OCI-LY1 (cell line): ENCODE measurements around the gene TBC1D5.

ENCODE experiments used
- H2AFZ ChIP-seq: fragments of 200-600 bp; sonication (generic), shearing (Covaris generic); 2 replicates; pipeline ENCODE4 v1.6.0; 2014; ENCODE audit warnings: antibody characterized with exemption, mild to moderate bottlenecking, low read length
- H3F3A ChIP-seq: fragments of 200-600 bp; sonication (generic), shearing (Covaris generic); 2 replicates; pipeline ENCODE4 v1.6.0; 2014; ENCODE audit warnings: mild to moderate bottlenecking, antibody characterized with exemption, low read length, moderate library complexity; ENCODE audit not compliant: insufficient read depth
- H3K27ac ChIP-seq: fragments of 200-600 bp; sonication (generic); 2 replicates; pipeline ENCODE4 v1.5.1; 2014; ENCODE audit warnings: low read length, mixed run types, mild to moderate bottlenecking, low read depth; ENCODE audit not compliant: poor library complexity, severe bottlenecking
- H3K27me3 ChIP-seq: fragments of 200-600 bp; sonication (generic); 2 replicates; pipeline ENCODE4 v1.6.0; 2014; ENCODE audit warnings: antibody characterized with exemption, mild to moderate bottlenecking, low read length, moderate library complexity; ENCODE audit not compliant: insufficient read depth
- H3K36me3 ChIP-seq: fragments of 200-600 bp; sonication (generic); 2 replicates; pipeline ENCODE4 v1.6.1; 2014; ENCODE audit warnings: mild to moderate bottlenecking, antibody characterized with exemption, low read length, moderate library complexity, mixed read lengths; ENCODE audit not compliant: insufficient read depth
- H3K4me1 ChIP-seq: fragments of 200-600 bp; sonication (generic); 2 replicates; pipeline ENCODE4 v1.5.1; 2014; ENCODE audit warnings: mild to moderate bottlenecking, low read length, moderate library complexity; ENCODE audit not compliant: insufficient read depth, severe bottlenecking
- H3K4me2 ChIP-seq: fragments of 200-600 bp; sonication (generic), shearing (Covaris generic); 2 replicates; pipeline ENCODE4 v1.6.1; 2014; ENCODE audit warnings: low read length
- H3K4me3 ChIP-seq: fragments of 200-600 bp; sonication (generic); 2 replicates; pipeline ENCODE4 v1.5.1; 2014; ENCODE audit warnings: low read length, low read depth, mild to moderate bottlenecking, mixed read lengths; ENCODE audit not compliant: poor library complexity, severe bottlenecking
- H3K79me2 ChIP-seq: fragments of 200-600 bp; shearing (Covaris generic); 2 replicates; pipeline ENCODE4 v1.6.1; 2016; ENCODE audit warnings: mixed run types, low read length, mixed read lengths; ENCODE audit not compliant: insufficient read depth
- H3K9ac ChIP-seq: fragments of 200-600 bp; sonication (generic), shearing (Covaris generic); 2 replicates; pipeline ENCODE4 v1.6.1; 2014; ENCODE audit warnings: mild to moderate bottlenecking, low read length, mixed read lengths
- H3K9me2 ChIP-seq: fragments of 200-600 bp; sonication (generic), shearing (Covaris generic); 2 replicates; pipeline ENCODE4 v1.6.1; 2014; ENCODE audit warnings: low read depth, mild to moderate bottlenecking, low read length, mixed read lengths
- H3K9me3 ChIP-seq: fragments of 200-600 bp; shearing (Covaris generic); 2 replicates; pipeline ENCODE4 v1.6.1; 2014; ENCODE audit warnings: low read length, mixed read lengths
- H4K20me1 ChIP-seq: fragments of 200-600 bp; sonication (generic), shearing (Covaris generic); 2 replicates; pipeline ENCODE4 v1.6.0; 2016; ENCODE audit warnings: mild to moderate bottlenecking, low read length; ENCODE audit not compliant: insufficient read depth
- CTCF ChIP-seq: fragments of 200-600 bp; sonication (generic), shearing (Covaris generic); IDR thresholded peaks from 2 replicates; pipeline ENCODE4 v1.5.1; 2017; ENCODE audit warnings: mild to moderate bottlenecking, antibody characterized with exemption, low read length, moderate library complexity, mixed read lengths
- EZH2 ChIP-seq: fragments of 200-600 bp; sonication (generic), shearing (Covaris generic); IDR thresholded peaks from 2 replicates; pipeline ENCODE4 v1.8.0; 2017; ENCODE audit warnings: borderline replicate concordance, mixed run types, mild to moderate bottlenecking, antibody characterized with exemption, low read length, moderate library complexity, mixed read lengths

Gene TBC1D5

GRCh38 chr3:17135696-17136095 lies 606.7 kb downstream of the TBC1D5 start:
- Histone ChIP-seq H3K79me2 (no peaks in the 10 kb centered on the region), H3K9ac (no peak overlapping the region), H3K27ac (no peak overlapping the region), H2AFZ (no peak overlapping the region), H4K20me1 (no peaks in the 10 kb centered on the region), H3K9me3 (no peaks in the 10 kb centered on the region), H3K36me3 (no peaks in the 10 kb centered on the region), H3K4me3 (no peak overlapping the region), H3F3A (no peaks in the 10 kb centered on the region), H3K4me2 (no peak overlapping the region), H3K4me1 (peaks cover 20% of the 10 kb centered on the region), H3K9me2 (no peaks in the 10 kb centered on the region), H3K27me3 (no peaks in the 10 kb centered on the region)
- TF ChIP-seq CTCF (no peak), EZH2 (no peak)

- H3K4me2 ChIP-seq = no peak overlapping the region
- no peak overlapping the region for H3K27ac ChIP-seq
- H3F3A ChIP-seq = no peaks in the 10 kb centered on the region
- H3K27me3 ChIP-seq = no peaks in the 10 kb centered on the region
- TF ChIP-seq CTCF (no peak), EZH2 (no peak)
- no peaks in the 10 kb centered on the region for H3K9me2 ChIP-seq
- peaks cover 5% of the 10 kb centered on the region for H3K4me1 ChIP-seq
- H3K9me3 ChIP-seq = no peaks in the 10 kb centered on the region
- H3K36me3 ChIP-seq = no peaks in the 10 kb centered on the region
- H3K9ac ChIP-seq = no peak overlapping the region
- H2AFZ ChIP-seq = no peak overlapping the region
- H3K79me2 ChIP-seq = no peaks in the 10 kb centered on the region
- H4K20me1 ChIP-seq = no peaks in the 10 kb centered on the region
- no peak overlapping the region for H3K4me3 ChIP-seq
These were observed 608.5 kb downstream of the TBC1D5 start for GRCh38 chr3:17133632-17134545.

- Histone ChIP-seq H3K4me2 (no peak overlapping the region), H4K20me1 (no peaks in the 10 kb centered on the region), H3K4me3 (no peak overlapping the region), H3K27ac (no peak overlapping the region), H3K4me1 (no peaks in the 10 kb centered on the region), H3K9me2 (no peaks in the 10 kb centered on the region), H3K9me3 (no peaks in the 10 kb centered on the region), H3F3A (no peaks in the 10 kb centered on the region), H3K36me3 (no peaks in the 10 kb centered on the region), H3K9ac (no peak overlapping the region), H3K27me3 (no peaks in the 10 kb centered on the region), H2AFZ (no peak overlapping the region), H3K79me2 (no peaks in the 10 kb centered on the region)
- TF ChIP-seq EZH2 (no peak), CTCF (no peak)
These were observed 609.9 kb downstream of the TBC1D5 start for GRCh38 chr3:17132286-17133115.
